Body of pancreas (tissue), 4 donors: Measurements from ENCODE around the gene STAT5A. TPM values are rescaled to one million over a fixed set of nuclear protein-coding genes. Genes with fewer than 3 reads are reported as not detected.

ENCODE experiments used
- ATAC-seq: fragments of 150-250 bp; one replicate; pipeline ENCODE4 v1.9.1; 2016
- DNase-seq, 4 donors: peaks; one replicate each; pipeline ENCODE4 v3.0.0-alpha.2; 2019
- H3K27ac ChIP-seq, 4 donors: fragments of 200-600 bp; sonication (generic); 1 replicate in 3 of 4; 2 replicates in 1 of 4; pipeline versions ENCODE4 v1.5.1 to v1.6.1; 2016 to 2019; ENCODE audit warnings: mild to moderate bottlenecking in 1 of 4, mixed read lengths in 1 of 4, moderate library complexity in 1 of 4
- H3K27me3 ChIP-seq, 2 donors: fragments of 200-600 bp; sonication (generic); one replicate each; pipeline ENCODE4 v1.6.0; 2016; ENCODE audit warnings: mild to moderate bottlenecking in 1 of 2
- H3K36me3 ChIP-seq, 2 donors: fragments of 200-600 bp; sonication (generic); replicated peaks in 1 of 2; 2 replicates each; pipeline ENCODE4 v1.5.1; 2016; ENCODE audit warnings: low read depth in 2 of 2; ENCODE audit not compliant: insufficient read depth in 1 of 2
- H3K4me1 ChIP-seq: fragments of 200-600 bp; sonication (generic); one replicate; pipeline ENCODE4 v1.6.0; 2016
- H3K4me3 ChIP-seq, 2 donors: fragments of 200-600 bp; sonication (generic); 1 replicate in 1 of 2; 2 replicates in 1 of 2; pipeline ENCODE4 v1.5.1; 2016 to 2019
- H3K9me3 ChIP-seq, 3 donors: fragments of 200-600 bp; sonication (generic); 1 replicate in 2 of 3; 2 replicates in 1 of 3; pipeline ENCODE4 v1.5.1; 2016
- CTCF ChIP-seq, 7 experiments: fragments of 450-650 bp in 4 of 7; fragments of 200-600 bp in 3 of 7; sonication (generic) in 3 of 7; IDR thresholded peaks; one replicate each; pipeline ENCODE4 v1.5.1; 2016 to 2019; ENCODE audit warnings: antibody characterized with exemption in 7 of 7
- POLR2A ChIP-seq, 3 donors: fragments of 450-650 bp; IDR thresholded peaks; one replicate each; pipeline ENCODE4 v1.6.1; 2016; ENCODE audit warnings: antibody characterized with exemption in 3 of 3, mild to moderate bottlenecking in 2 of 3
- WGBS, 2 donors: methylation state at CpG; one replicate each; pipeline ENCODE4 v1.1.5; 2017; 5-methylcytosine and 5-hydroxymethylcytosine counted together
- intact Hi-C: fragments of 100-400 bp; cut with DNase I; formaldehyde crosslinking; loops from one replicate; pipeline ENCODE4 v1.15.1; 2023
- total RNA-seq, 2 donors: library from RNA; depleted of rRNA; stranded (reverse); fragments of >200 nt; gene quantifications; one replicate each; pipeline ENCODE4 v1.1.0, GENCODE V29; 2016

The STAT5A gene
- total RNA-seq, 2 donors from 2014 or later, result 25.2 to 52.1 TPM

- no peaks in the 10 kb centered on the region for H3K27me3 ChIP-seq
- peaks cover 21% of the 10 kb centered on the region for H3K4me1 ChIP-seq
- no peak overlapping the region for H3K4me3 ChIP-seq
- intact Hi-C loops, result no loop called here
- DNase-seq (no peak), ATAC-seq (no peak)
- H3K9me3 ChIP-seq, result no peaks in the 10 kb centered on the region
- TF ChIP-seq CTCF (IDR thresholded peaks at IDR 0.05) (no peak), POLR2A (IDR thresholded peaks at IDR 0.05) (no peak)
- 72 to 83% methylated on average over 9 of the region's 9 CpGs for WGBS, 2 donors
- H3K27ac ChIP-seq, result no peak overlapping the region
- H3K36me3 ChIP-seq, result peaks cover 17 to 27% of the 10 kb centered on the region in 2 donors
Measured at GRCh38 chr17:42342242-42343008, 54.1 kb downstream of the STAT5A start.

GRCh38 chr17:42345396-42346073 is 57.2 kb downstream of the STAT5A start:
- H3K36me3 ChIP-seq, result peaks cover 14 to 15% of the 10 kb centered on the region in 2 donors
- no peak for ATAC-seq
- peak; percentile 54 to 76 (median 56) for DNase-seq
- H3K9me3 ChIP-seq, result no peaks in the 10 kb centered on the region
- peaks cover 51% of the 10 kb centered on the region for H3K4me1 ChIP-seq
- 42 to 44% methylated on average over 9 to 13 of the region's 13 CpGs for WGBS, 2 donors
- H3K27me3 ChIP-seq, result no peaks in the 10 kb centered on the region
- intact Hi-C loops, result no loop called here
- TF ChIP-seq CTCF (IDR thresholded peaks at IDR 0.05) (no peak), POLR2A (IDR thresholded peaks at IDR 0.05) (no peak)
- H3K4me3 ChIP-seq, result no peak overlapping the region
- H3K27ac ChIP-seq, result peak overlapping the region in 2 of 4 donors; percentile 48 to 83

GRCh38 chr17:42346481-42346880 is 58.2 kb downstream of the STAT5A start:
- no peak for TF ChIP-seq POLR2A (IDR thresholded peaks at IDR 0.05)
- no peak for TF ChIP-seq CTCF (IDR thresholded peaks at IDR 0.05)
- no peak overlapping the region for H3K4me3 ChIP-seq
- ATAC-seq, result no peak
- intact Hi-C loops, result no loop called here
- no peak for DNase-seq
- peaks cover 53% of the 10 kb centered on the region for H3K4me1 ChIP-seq
- no peaks in the 10 kb centered on the region for H3K9me3 ChIP-seq
- no peaks in the 10 kb centered on the region for H3K27me3 ChIP-seq
- peak overlapping the region in 3 of 4 donors; percentile 48 to 83 (median 55) for H3K27ac ChIP-seq
- 50 to 53% methylated on average over 8 of the region's 8 CpGs for WGBS, 2 donors
- H3K36me3 ChIP-seq, result peaks cover 14 to 15% of the 10 kb centered on the region in 2 donors

- H3K4me3 ChIP-seq, result no peak overlapping the region
- peaks cover 9 to 15% of the 10 kb centered on the region in 2 donors for H3K36me3 ChIP-seq
- H3K27ac ChIP-seq, result peak overlapping the region; percentile 65 to 83 (median 74)
- intact Hi-C loops, result no loop called here
- peaks cover 53% of the 10 kb centered on the region for H3K4me1 ChIP-seq
- DNase-seq (peak; percentile 67 to 82 (median 76)), ATAC-seq (peak; percentile 86)
- H3K27me3 ChIP-seq, result no peaks in the 10 kb centered on the region
- H3K9me3 ChIP-seq, result no peaks in the 10 kb centered on the region
- TF ChIP-seq POLR2A (IDR thresholded peaks at IDR 0.05) (no peak), CTCF (IDR thresholded peaks at IDR 0.05) (no peak)
Measured at GRCh38 chr17:42347198-42347597, 58.9 kb downstream of the STAT5A start.
